ENCODE measurements around the gene C20orf173.

The C20orf173 gene

GRCh38 chr20:35506872-35507638 is 22.4 kb downstream of the C20orf173 start:
- DNase-seq (ENCODE audit: low spot score): no peak

DNA sequence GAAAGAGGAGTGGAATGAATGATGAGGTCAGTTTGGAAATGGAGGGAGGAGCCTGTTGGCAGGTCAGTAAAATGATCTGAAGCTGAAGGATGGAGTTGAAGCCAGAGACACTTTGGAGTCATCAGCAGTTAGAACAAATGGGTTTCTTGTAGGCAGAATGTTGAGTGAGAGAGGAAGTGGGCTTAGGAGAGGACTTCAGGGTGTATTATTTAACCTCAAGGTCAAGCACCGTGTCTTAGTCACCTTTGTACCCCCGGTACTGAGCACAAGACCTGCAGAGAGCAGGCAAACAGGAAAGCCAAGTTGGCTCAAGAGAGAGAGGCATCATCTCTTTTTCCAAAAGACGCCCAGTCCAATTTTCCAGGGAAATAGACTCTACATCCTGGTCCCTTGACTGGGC is 23.3 kb downstream of the C20orf173 start:
- no peak for DNase-seq (ENCODE audit: low spot score)

- DNase-seq (ENCODE audit: low spot score): no peak
Observed at GRCh38 chr20:35504751-35505150, 24.7 kb downstream of the C20orf173 start.

DNA sequence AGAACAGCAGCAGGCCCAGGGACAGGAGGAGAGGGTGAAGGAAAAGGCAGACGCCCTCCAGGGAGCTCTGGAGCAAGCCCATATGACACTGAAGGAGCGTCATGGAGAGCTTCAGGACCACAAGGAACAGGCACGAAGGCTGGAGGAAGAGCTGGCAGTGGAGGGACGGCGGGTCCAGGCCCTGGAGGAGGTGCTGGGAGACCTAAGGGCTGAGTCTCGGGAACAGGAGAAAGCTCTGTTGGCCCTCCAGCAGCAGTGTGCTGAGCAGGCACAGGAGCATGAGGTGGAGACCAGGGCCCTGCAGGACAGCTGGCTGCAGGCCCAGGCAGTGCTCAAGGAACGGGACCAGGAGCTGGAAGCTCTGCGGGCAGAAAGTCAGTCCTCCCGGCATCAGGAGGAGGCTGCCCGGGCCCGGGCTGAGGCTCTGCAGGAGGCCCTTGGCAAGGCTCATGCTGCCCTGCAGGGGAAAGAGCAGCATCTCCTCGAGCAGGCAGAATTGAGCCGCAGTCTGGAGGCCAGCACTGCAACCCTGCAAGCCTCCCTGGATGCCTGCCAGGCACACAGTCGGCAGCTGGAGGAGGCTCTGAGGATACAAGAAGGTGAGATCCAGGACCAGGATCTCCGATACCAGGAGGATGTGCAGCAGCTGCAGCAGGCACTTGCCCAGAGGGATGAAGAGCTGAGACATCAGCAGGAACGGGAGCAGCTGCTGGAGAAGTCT is 25.5 kb downstream of the C20orf173 start:
- DNase-seq (ENCODE audit: low spot score): no peak

GRCh38 chr20:35503281-35503680 is 26.2 kb downstream of the C20orf173 start:
- DNase-seq (ENCODE audit: low spot score): no peak

DNA sequence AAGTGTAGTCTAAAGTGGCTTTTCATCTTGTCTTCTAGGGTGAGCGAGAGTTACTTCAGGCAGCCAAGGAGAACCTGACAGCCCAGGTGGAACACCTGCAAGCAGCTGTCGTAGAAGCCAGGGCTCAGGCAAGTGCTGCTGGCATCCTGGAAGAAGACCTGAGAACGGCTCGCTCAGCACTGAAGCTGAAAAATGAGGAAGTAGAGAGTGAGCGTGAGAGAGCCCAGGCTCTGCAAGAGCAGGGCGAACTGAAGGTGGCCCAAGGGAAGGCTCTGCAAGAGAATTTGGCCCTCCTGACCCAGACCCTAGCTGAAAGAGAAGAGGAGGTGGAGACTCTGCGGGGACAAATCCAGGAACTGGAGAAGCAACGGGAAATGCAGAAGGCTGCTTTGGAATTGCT is 27.1 kb downstream of the C20orf173 start:
- no peak for DNase-seq (ENCODE audit: low spot score)

GRCh38 chr20:35499271-35499670 is 30.2 kb downstream of the C20orf173 start:
- no peak for DNase-seq (ENCODE audit: low spot score)

DNA sequence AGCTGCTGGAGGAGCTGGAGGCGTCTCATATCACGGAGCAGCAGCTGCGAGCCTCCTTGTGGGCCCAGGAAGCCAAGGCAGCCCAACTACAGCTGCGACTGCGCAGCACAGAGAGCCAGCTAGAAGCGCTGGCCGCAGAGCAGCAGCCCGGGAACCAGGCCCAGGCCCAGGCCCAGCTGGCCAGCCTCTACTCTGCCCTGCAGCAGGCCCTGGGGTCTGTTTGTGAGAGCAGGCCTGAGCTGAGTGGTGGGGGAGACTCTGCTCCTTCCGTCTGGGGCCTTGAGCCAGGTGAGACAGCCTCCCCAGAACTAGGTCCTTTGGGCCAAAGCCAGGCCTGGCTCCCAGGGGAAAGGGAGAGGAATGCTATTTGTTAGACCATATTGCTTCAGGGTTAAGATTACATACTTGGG is 31.7 kb downstream of the C20orf173 start:
- no peak for DNase-seq (ENCODE audit: low spot score)

DNA sequence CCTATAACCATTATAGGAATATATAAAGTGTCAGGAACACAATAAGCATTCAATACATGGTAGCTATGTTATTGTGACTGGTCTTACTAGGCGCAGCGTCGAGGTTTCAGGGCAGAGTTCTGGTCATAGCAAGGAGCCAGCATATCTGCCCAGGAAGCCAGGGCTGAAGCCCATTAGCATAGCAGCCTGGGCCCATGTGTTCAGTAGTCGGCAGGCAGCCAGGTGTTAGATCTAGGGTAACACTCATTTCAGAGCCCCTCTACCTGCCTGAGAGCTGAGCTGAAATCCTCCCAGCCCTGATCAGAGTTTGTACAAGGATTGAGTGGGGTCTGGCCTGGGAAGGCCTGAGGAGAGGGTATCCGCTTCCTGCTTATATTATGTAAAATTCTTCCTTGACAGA is 32.1 kb downstream of the C20orf173 start:
- DNase-seq (ENCODE audit: low spot score): no peak

DNA sequence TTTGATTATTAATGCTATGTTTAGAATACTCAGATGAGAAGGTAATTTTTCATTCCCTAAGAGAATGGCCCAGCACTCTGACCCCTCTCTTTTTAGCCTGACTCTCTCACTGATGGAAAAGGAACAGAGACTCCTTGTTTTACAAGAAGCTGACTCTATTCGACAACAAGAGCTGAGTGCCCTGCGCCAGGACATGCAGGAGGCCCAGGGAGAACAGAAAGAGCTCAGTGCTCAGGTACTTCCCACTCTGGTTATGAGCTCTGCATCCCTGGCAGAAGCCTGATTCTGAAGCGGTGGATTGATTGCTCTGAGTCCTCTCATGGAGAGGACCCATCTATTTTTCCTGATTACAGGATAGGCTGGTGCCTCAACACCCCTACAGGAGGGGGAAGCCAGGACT is 33.0 kb downstream of the C20orf173 start:
- no peak for DNase-seq (ENCODE audit: low spot score)

- no peak for DNase-seq (ENCODE audit: low spot score)
Observed at GRCh38 chr20:35492352-35492751, 37.1 kb downstream of the C20orf173 start.

GRCh38 chr20:35491823-35492222 is 37.6 kb downstream of the C20orf173 start:
- DNase-seq (ENCODE audit: low spot score): no peak

- DNase-seq (ENCODE audit: low spot score): no peak
Observed at GRCh38 chr20:35490736-35491181, 38.7 kb downstream of the C20orf173 start.

GRCh38 chr20:35489717-35490116 is 39.7 kb downstream of the C20orf173 start:
- no peak for DNase-seq (ENCODE audit: low spot score)

DNA sequence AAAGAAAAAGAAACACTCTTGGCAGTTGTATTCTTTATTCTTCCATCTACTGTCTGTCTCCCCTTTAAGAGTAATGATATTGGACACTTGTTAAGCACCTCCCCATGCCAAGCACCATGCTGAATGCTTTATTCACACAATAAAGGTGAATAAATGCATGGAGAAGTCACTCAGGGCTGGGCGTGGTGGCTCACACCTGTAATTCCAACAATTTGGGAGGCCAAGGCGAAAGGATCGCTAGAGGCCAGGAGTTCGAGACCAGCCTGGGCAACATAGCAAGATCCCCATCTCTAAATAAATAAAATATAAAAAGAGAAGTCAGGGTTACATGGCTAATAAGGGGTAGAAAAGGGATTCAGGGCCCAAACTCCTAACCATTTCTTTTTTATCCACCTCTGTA is 42.0 kb downstream of the C20orf173 start:
- DNase-seq (ENCODE audit: low spot score): no peak

DNA sequence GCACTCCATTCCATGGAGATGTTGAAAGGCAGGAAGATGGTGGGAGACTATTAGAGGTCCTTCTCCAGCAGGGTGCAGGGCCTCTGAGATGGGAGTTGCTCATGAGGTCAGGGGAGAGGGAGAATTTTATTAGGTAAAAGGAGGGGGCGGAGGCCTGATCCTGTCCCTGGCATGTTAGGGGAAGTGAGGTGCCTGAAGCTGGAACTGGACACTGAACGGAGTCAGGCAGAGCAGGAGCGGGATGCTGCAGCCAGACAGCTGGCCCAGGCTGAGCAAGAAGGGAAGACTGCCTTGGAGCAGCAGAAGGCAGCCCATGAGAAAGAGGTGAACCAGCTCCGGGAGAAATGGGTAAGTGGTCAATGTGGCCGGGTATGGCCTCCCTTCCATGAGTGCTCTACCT is 49.7 kb downstream of the C20orf173 start:
- DNase-seq (ENCODE audit: low spot score): no peak

- no peak for DNase-seq (ENCODE audit: low spot score)
Observed at GRCh38 chr20:35478804-35479472, 50.5 kb downstream of the C20orf173 start.
